ENCODE results near the gene CD2AP. TPM values are rescaled to one million over a fixed set of nuclear protein-coding genes. Genes with fewer than 3 reads are reported as not detected.

CD2AP gene
- total and polyA plus RNA-seq, 2 experiments from 2014 or later, result 13.7 to 48.0 TPM

DNA sequence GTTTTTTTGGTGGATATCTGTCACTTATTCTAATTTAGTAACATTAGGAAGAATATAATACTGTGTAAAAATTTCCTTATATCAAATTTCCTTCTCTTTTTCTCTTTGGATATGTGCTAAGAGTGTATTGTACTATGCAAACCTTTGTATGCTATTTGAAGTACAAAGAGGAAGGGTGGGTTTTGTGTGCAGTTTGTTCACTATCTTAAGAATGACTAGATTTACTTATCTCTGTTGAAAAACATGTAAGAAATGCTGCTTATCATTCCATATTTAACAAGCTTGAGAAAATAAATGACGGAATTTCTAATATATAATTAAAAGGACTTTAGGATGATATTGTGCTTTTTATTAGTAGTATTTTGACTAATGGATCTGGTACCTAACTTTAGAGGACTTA is 13.1 kb downstream of the CD2AP start:
- Histone ChIP-seq H3K27me3 (no peaks in the 10 kb centered on the region), H3K79me2 (peaks cover 99% of the 10 kb centered on the region), H3K4me1 (ENCODE audit: insufficient read depth) (no peaks in the 10 kb centered on the region), H2AFZ (no peak overlapping the region), H3K4me3 (no peak overlapping the region), H3K9me3 (ENCODE audit: low read depth) (no peaks in the 10 kb centered on the region), H3K27ac (no peak overlapping the region), H4K20me1 (ENCODE audit: insufficient read depth, poor library complexity, severe bottlenecking) (peaks cover 20% of the 10 kb centered on the region), H3K4me2 (no peak overlapping the region), H3K36me3 (replicated peaks; ENCODE audit: insufficient read depth, low read depth) (no peaks in the 10 kb centered on the region), H3K9me2 (replicated peaks; ENCODE audit: insufficient read depth) (no peaks in the 10 kb centered on the region)
- 73% methylated on average over 1 of the region's 1 CpG for WGBS (ENCODE audit: low lambda C conversion rate, missing lambda C conversion rate)
- TF ChIP-seq, protein P1, sequence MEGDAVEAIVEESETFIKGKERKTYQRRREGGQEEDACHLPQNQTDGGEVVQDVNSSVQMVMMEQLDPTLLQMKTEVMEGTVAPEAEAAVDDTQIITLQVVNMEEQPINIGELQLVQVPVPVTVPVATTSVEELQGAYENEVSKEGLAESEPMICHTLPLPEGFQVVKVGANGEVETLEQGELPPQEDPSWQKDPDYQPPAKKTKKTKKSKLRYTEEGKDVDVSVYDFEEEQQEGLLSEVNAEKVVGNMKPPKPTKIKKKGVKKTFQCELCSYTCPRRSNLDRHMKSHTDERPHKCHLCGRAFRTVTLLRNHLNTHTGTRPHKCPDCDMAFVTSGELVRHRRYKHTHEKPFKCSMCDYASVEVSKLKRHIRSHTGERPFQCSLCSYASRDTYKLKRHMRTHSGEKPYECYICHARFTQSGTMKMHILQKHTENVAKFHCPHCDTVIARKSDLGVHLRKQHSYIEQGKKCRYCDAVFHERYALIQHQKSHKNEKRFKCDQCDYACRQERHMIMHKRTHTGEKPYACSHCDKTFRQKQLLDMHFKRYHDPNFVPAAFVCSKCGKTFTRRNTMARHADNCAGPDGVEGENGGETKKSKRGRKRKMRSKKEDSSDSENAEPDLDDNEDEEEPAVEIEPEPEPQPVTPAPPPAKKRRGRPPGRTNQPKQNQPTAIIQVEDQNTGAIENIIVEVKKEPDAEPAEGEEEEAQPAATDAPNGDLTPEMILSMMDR (IDR thresholded peaks at IDR 0.05; ENCODE audit: poor library complexity), result no peak
- no peak for TF ChIP-seq EZH2 (IDR thresholded peaks at IDR 0.05; ENCODE audit: borderline replicate concordance)
- TF ChIP-seq EZH2phosphoT487 (IDR thresholded peaks at IDR 0.05; ENCODE audit: low read depth, severe bottlenecking, unreplicated experiment), result no peak
- DNase-seq (ENCODE audit: low spot score), result no peak

DNA sequence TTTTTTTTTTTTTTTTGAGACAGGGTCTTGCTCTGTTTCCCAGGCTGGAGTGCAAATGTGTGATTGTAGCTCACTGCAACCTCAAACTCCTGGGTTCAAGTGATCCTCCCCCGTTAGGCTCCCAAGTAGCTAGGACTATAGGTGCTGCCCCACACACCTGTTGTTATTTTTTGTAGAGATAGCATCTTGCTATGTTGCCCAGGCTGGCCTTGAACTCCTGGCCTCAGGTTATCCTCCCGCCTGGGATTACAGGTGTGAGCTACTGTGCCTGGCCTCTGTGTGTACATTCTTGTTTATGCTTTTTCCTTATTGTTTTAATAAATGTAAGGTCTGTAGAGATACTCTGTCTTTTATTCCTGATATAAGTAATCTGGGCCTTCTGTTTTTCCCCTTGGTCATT is 14.8 kb downstream of the CD2AP start:
- Histone ChIP-seq H3K36me3 (replicated peaks; ENCODE audit: insufficient read depth, low read depth) (no peaks in the 10 kb centered on the region), H2AFZ (no peak overlapping the region), H3K9me3 (ENCODE audit: low read depth) (no peaks in the 10 kb centered on the region), H3K27ac (no peak overlapping the region), H3K27me3 (no peaks in the 10 kb centered on the region), H3K4me2 (no peak overlapping the region), H3K4me3 (no peak overlapping the region), H3K79me2 (peaks cover 100% of the 10 kb centered on the region), H3K9me2 (replicated peaks; ENCODE audit: insufficient read depth) (no peaks in the 10 kb centered on the region), H4K20me1 (ENCODE audit: insufficient read depth, poor library complexity, severe bottlenecking) (peaks cover 24% of the 10 kb centered on the region), H3K4me1 (ENCODE audit: insufficient read depth) (no peaks in the 10 kb centered on the region)
- WGBS (ENCODE audit: low lambda C conversion rate, missing lambda C conversion rate), result 100% methylated on average over 2 of the region's 2 CpGs
- TF ChIP-seq, protein P1 (IDR thresholded peaks at IDR 0.05; ENCODE audit: poor library complexity), result no peak
- no peak for TF ChIP-seq EZH2 (IDR thresholded peaks at IDR 0.05; ENCODE audit: borderline replicate concordance)
- no peak for TF ChIP-seq EZH2phosphoT487 (IDR thresholded peaks at IDR 0.05; ENCODE audit: low read depth, severe bottlenecking, unreplicated experiment)
- DNase-seq (ENCODE audit: low spot score), result no peak

DNA sequence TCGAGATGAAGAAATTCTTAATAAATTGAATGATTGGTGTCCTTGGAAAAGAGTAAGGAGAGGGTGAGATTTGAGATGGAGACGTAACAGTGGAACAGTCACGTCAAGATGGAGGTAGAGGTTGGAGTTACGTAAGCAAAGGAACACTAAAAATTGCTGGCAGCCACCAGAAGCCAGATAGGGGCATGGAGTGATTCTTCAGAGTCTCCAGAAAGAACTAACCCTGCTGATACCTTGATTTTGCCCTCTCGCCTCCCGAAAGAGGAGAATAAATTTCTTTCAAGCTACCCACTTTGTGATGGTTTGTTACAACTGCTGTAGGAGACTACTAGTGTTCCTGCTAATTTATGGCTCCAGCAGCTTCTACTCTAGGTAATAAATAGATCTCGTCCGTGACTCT is 17.6 kb downstream of the CD2AP start:
- WGBS (ENCODE audit: low lambda C conversion rate, missing lambda C conversion rate), result 92% methylated on average over 8 of the region's 8 CpGs
- Histone ChIP-seq H3K27me3 (no peaks in the 10 kb centered on the region), H3K4me2 (no peak overlapping the region), H4K20me1 (ENCODE audit: insufficient read depth, poor library complexity, severe bottlenecking) (peaks cover 39% of the 10 kb centered on the region), H3K9me3 (ENCODE audit: low read depth) (no peaks in the 10 kb centered on the region), H3K79me2 (peaks cover 100% of the 10 kb centered on the region), H2AFZ (no peak overlapping the region), H3K4me3 (no peak overlapping the region), H3K4me1 (ENCODE audit: insufficient read depth) (no peaks in the 10 kb centered on the region), H3K27ac (no peak overlapping the region), H3K9me2 (replicated peaks; ENCODE audit: insufficient read depth) (no peaks in the 10 kb centered on the region), H3K36me3 (replicated peaks; ENCODE audit: insufficient read depth, low read depth) (no peaks in the 10 kb centered on the region)
- no peak for DNase-seq (ENCODE audit: low spot score)
- TF ChIP-seq, protein P1 (IDR thresholded peaks at IDR 0.05; ENCODE audit: poor library complexity), result no peak
- no peak for TF ChIP-seq EZH2 (IDR thresholded peaks at IDR 0.05; ENCODE audit: borderline replicate concordance)
- TF ChIP-seq EZH2phosphoT487 (IDR thresholded peaks at IDR 0.05; ENCODE audit: low read depth, severe bottlenecking, unreplicated experiment), result no peak
